CD14-positive monocyte (primary cell): Measurements from ENCODE around the gene BARX2. TPM values are rescaled to one million over a fixed set of nuclear protein-coding genes. Genes with fewer than 3 reads are reported as not detected.

Experiments used
- DNase-seq, 3 donors: peaks; one replicate each; pipeline ENCODE4 v3.0.0-alpha.2; 2011 to 2022
- H2AFZ ChIP-seq: 2 replicates; pipeline ENCODE4 v1.6.0; 2012; ENCODE audit warnings: mild to moderate bottlenecking, low read depth, low read length, inconsistent platforms; ENCODE audit not compliant: insufficient read depth, poor library complexity, severe bottlenecking
- H3K27ac ChIP-seq, 2 donors: 1 replicate in 1 of 2; 2 replicates in 1 of 2; pipeline ENCODE4 v1.5.1; 2012 to 2013; ENCODE audit warnings: low read length in 2 of 2, control low read depth in 1 of 2, inconsistent platforms in 1 of 2, low read depth in 1 of 2, mild to moderate bottlenecking in 1 of 2
- H3K27me3 ChIP-seq, 2 donors: one replicate each; pipeline versions ENCODE4 v1.6.0 to v1.6.1; 2011 to 2013; ENCODE audit warnings: low read length in 2 of 2; ENCODE audit not compliant: control insufficient read depth in 2 of 2, insufficient read depth in 2 of 2
- H3K36me3 ChIP-seq, 2 donors: replicated peaks in 1 of 2; 1 replicate in 1 of 2; 2 replicates in 1 of 2; pipeline versions ENCODE4 v1.5.1 to v1.6.1; 2012 to 2013; ENCODE audit warnings: low read length in 2 of 2, control low read depth in 1 of 2, inconsistent platforms in 1 of 2, mild to moderate bottlenecking in 1 of 2; ENCODE audit not compliant: insufficient read depth in 2 of 2, control insufficient read depth in 1 of 2
- H3K4me1 ChIP-seq, 2 donors: 1 replicate in 1 of 2; 2 replicates in 1 of 2; pipeline versions ENCODE4 v1.5.1 to v1.6.1; 2012 to 2013; ENCODE audit warnings: low read length in 2 of 2, control low read depth in 1 of 2, inconsistent platforms in 1 of 2, mild to moderate bottlenecking in 1 of 2, moderate library complexity in 1 of 2; ENCODE audit not compliant: insufficient read depth in 2 of 2, control insufficient read depth in 1 of 2
- H3K4me2 ChIP-seq: replicated peaks from 2 replicates; pipeline ENCODE3; 2012; ENCODE audit warnings: low read length, moderate library complexity, mild to moderate bottlenecking; ENCODE audit not compliant: poor library complexity, severe bottlenecking; ENCODE audit errors: extremely low read depth
- H3K4me3 ChIP-seq, 3 experiments: fragments of 200-600 bp in 1 of 3; sonication (generic) in 1 of 3; replicated peaks in 1 of 3; 1 replicate in 2 of 3; 2 replicates in 1 of 3; pipeline ENCODE4 v1.5.1; 2011 to 2013; ENCODE audit warnings: low read length in 3 of 3, mild to moderate bottlenecking in 3 of 3, control low read depth in 2 of 3, low read depth in 2 of 3, inconsistent platforms in 1 of 3, moderate library complexity in 1 of 3
- H3K79me2 ChIP-seq: 2 replicates; pipeline ENCODE4 v1.6.0; 2012; ENCODE audit warnings: mild to moderate bottlenecking, control low read depth, inconsistent platforms, low read length, moderate library complexity; ENCODE audit not compliant: insufficient read depth
- H3K9ac ChIP-seq: 2 replicates; pipeline ENCODE4 v1.6.0; 2017; ENCODE audit warnings: low read length, mild to moderate bottlenecking; ENCODE audit not compliant: insufficient read depth, poor library complexity, severe bottlenecking
- H3K9me3 ChIP-seq, 2 donors: replicated peaks in 1 of 2; 1 replicate in 1 of 2; 2 replicates in 1 of 2; pipeline versions ENCODE4 v1.5.1 to v1.6.1; 2012 to 2013; ENCODE audit warnings: low read length in 2 of 2, control low read depth in 1 of 2; ENCODE audit not compliant: control insufficient read depth in 1 of 2, insufficient read depth in 1 of 2
- H4K20me1 ChIP-seq: 2 replicates; pipeline ENCODE4 v1.6.0; 2012; ENCODE audit warnings: mild to moderate bottlenecking, low read length, control low read depth, moderate library complexity; ENCODE audit not compliant: insufficient read depth
- H3K27ac Mint-ChIP-seq, 7 donors: one replicate each; pipeline ENCODE4 v1.8.0; 2020; ENCODE audit warnings: mild to moderate bottlenecking in 7 of 7, mixed read lengths in 7 of 7, moderate library complexity in 6 of 7, inconsistent platforms in 2 of 7
- H3K27me3 Mint-ChIP-seq, 3 donors: one replicate each; pipeline ENCODE4 v1.8.0; 2021 to 2022; ENCODE audit warnings: low read depth in 3 of 3, mild to moderate bottlenecking in 3 of 3, mixed read lengths in 3 of 3, moderate library complexity in 3 of 3, inconsistent platforms in 1 of 3
- H3K36me3 Mint-ChIP-seq, 2 donors: one replicate each; pipeline ENCODE4 v1.8.0; 2020; ENCODE audit warnings: mixed read lengths in 2 of 2, inconsistent platforms in 1 of 2, mild to moderate bottlenecking in 1 of 2
- H3K4me1 Mint-ChIP-seq: one replicate; pipeline ENCODE4 v1.8.0; 2020; ENCODE audit warnings: mild to moderate bottlenecking, mixed read lengths
- H3K4me3 Mint-ChIP-seq, 2 donors: one replicate each; pipeline ENCODE4 v1.8.0; 2020; ENCODE audit warnings: mild to moderate bottlenecking in 2 of 2, mixed read lengths in 2 of 2, moderate library complexity in 1 of 2
- H3K9me3 Mint-ChIP-seq, 7 donors: one replicate each; pipeline ENCODE4 v1.8.0; 2020 to 2022; ENCODE audit warnings: mixed read lengths in 7 of 7, mild to moderate bottlenecking in 6 of 7, moderate library complexity in 6 of 7, inconsistent platforms in 2 of 7
- WGBS: methylation state at CpG from one replicate; pipeline ENCODE4 v1.1.5; 2013; ENCODE audit warnings: missing lambda C conversion rate; ENCODE audit not compliant: insufficient coverage; 5-methylcytosine and 5-hydroxymethylcytosine counted together
- intact Hi-C, 2 donors: fragments of 100-400 bp; cut with micrococcal nuclease; formaldehyde crosslinking; loops; one replicate each; pipeline versions ENCODE4 v1.15.0 to v1.15.1; 2023
- polyA plus RNA-seq, 3 donors: library from polyadenylated mRNA; depleted of rRNA in 1 of 3; unstranded in 2 of 3; stranded (reverse) in 1 of 3; fragments of 300-500 nt in 2 of 3; fragments of >200 nt in 1 of 3; fragmentation: Illumina TruSeq in 2 of 3; gene quantifications; 1 replicate in 2 of 3; 2 replicates in 1 of 3; pipeline ENCODE4 v1.2.3, GENCODE V29; 2012 to 2021
- TF ChIP-seq, protein P1 (sequence below): fragments of 200-600 bp; IDR thresholded peaks from one replicate; pipeline ENCODE4 v1.8.0; 2022; ENCODE audit warnings: antibody characterized with exemption, mild to moderate bottlenecking

The BARX2 gene
- polyA plus RNA-seq, 3 donors: not detected

DNA sequence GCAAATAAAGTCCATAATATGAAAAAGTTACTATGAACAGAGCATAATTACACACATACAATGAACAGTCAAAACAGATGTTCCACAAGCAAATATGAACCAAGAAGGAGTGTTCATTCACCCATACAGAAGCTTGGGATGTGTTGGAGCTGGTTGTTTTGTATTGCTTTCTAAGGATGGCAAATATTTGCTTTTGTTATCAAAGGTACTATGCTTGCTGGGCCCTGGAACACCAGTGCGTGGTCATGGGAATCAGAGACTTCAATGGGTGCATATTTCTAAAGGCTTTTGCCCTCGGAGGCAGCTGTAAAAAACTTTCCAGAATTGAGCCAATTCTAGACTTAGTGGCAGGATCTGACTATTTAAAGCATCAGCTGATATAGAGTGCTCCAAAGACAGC lies 85.1 kb downstream of the BARX2 start:
- WGBS: 100% methylated on average over 2 of the region's 2 CpGs
- Histone ChIP-seq H2AFZ (no peak overlapping the region), H3K4me1 (no peaks in the 10 kb centered on the region), H3K79me2 (no peaks in the 10 kb centered on the region), H3K4me3 (no peak overlapping the region), H3K9me3 (no peaks in the 10 kb centered on the region), H3K4me2 (no peak overlapping the region), H3K27ac (no peak overlapping the region), H3K27me3 (no peaks in the 10 kb centered on the region), H3K9ac (no peak overlapping the region), H4K20me1 (no peaks in the 10 kb centered on the region), H3K36me3 (no peaks in the 10 kb centered on the region)
- Mint-ChIP-seq H3K36me3 (no peaks in the 10 kb centered on the region), H3K27ac (no peak overlapping the region), H3K27me3 (peaks cover 0 to 3% (median 3%) of the 10 kb centered on the region in 3 donors), H3K9me3 (peaks cover 0 to 4% (median 2%) of the 10 kb centered on the region in 7 donors), H3K4me3 (no peak overlapping the region), H3K4me1 (no peaks in the 10 kb centered on the region)
- intact Hi-C loops: no loop called here
- TF ChIP-seq, protein P1, sequence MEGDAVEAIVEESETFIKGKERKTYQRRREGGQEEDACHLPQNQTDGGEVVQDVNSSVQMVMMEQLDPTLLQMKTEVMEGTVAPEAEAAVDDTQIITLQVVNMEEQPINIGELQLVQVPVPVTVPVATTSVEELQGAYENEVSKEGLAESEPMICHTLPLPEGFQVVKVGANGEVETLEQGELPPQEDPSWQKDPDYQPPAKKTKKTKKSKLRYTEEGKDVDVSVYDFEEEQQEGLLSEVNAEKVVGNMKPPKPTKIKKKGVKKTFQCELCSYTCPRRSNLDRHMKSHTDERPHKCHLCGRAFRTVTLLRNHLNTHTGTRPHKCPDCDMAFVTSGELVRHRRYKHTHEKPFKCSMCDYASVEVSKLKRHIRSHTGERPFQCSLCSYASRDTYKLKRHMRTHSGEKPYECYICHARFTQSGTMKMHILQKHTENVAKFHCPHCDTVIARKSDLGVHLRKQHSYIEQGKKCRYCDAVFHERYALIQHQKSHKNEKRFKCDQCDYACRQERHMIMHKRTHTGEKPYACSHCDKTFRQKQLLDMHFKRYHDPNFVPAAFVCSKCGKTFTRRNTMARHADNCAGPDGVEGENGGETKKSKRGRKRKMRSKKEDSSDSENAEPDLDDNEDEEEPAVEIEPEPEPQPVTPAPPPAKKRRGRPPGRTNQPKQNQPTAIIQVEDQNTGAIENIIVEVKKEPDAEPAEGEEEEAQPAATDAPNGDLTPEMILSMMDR: no peak
- no peak for DNase-seq

DNA sequence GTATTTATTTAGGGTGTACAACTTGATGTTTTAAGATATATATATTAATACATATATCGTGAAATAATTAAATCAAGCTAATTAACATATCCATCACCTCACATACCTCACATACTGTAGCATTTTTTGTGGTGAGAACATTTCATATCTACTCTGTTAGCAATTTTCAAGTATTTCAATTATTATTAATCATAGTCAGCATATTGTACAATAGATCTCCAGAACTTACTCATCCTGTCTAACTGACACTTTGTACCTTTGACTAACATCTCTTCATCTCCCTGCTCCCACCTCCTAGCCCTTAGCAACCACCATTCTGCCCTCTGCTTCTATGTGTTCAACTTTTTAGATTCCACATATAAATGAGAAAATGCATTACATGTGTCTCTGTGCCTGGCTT lies 108.4 kb downstream of the BARX2 start:
- intact Hi-C loops: no loop called here
- Histone ChIP-seq H3K79me2 (no peaks in the 10 kb centered on the region), H3K4me3 (no peak overlapping the region), H2AFZ (no peak overlapping the region), H4K20me1 (no peaks in the 10 kb centered on the region), H3K9ac (no peak overlapping the region), H3K4me2 (no peak overlapping the region), H3K9me3 (no peaks in the 10 kb centered on the region), H3K27ac (no peak overlapping the region), H3K36me3 (no peaks in the 10 kb centered on the region), H3K27me3 (no peaks in the 10 kb centered on the region), H3K4me1 (no peaks in the 10 kb centered on the region)
- DNase-seq: no peak
- Mint-ChIP-seq H3K36me3 (no peaks in the 10 kb centered on the region), H3K9me3 (peaks cover 0 to 3% (median 0%) of the 10 kb centered on the region in 7 donors), H3K4me3 (no peak overlapping the region), H3K4me1 (no peaks in the 10 kb centered on the region), H3K27me3 (peaks cover 0 to 2% (median 1%) of the 10 kb centered on the region in 3 donors), H3K27ac (no peak overlapping the region)
- TF ChIP-seq, protein P1: no peak
- no CpG with 5 or more reads among the region's 1 CpG for WGBS
